Panc1 (cell line): ENCODE measurements around the gene LIMK2. TPM values are rescaled to one million over a fixed set of nuclear protein-coding genes. Genes with fewer than 3 reads are reported as not detected.

Experiments
- ATAC-seq: fragments of 200-7000 bp; cut with Tn5 transposase; 2 replicates; pipeline ENCODE4 v1.9.1; 2020; ENCODE audit warnings: mild to moderate bottlenecking, moderate library complexity
- BruUV-seq: library from RNA; stranded (reverse); fragments of 400-500 nt; replicated peaks from 2 replicates; lab custom pipeline; 2021; lab: Mats Ljungman, UMichigan
- CTCF ChIA-PET: fragments of 300-600 bp; sonication (Branson Sonifier 250); formaldehyde crosslinking; loops from one replicate; lab custom pipeline; 2022; ENCODE audit warnings: antibody characterized with exemption; lab: Charles Lee
- POLR2A ChIA-PET: fragments of 300-600 bp; sonication (Branson Sonifier 250); formaldehyde crosslinking; loops from one replicate; lab custom pipeline; 2022; ENCODE audit warnings: antibody characterized with exemption; lab: Charles Lee
- DNase-seq: peaks from one replicate; pipeline ENCODE4 v3.0.0-alpha.2; 2010; ENCODE audit warnings: low read depth, low spot score
- H3K27ac ChIP-seq: 2 replicates; pipeline ENCODE4 v1.5.1; 2011; ENCODE audit warnings: mild to moderate bottlenecking, low read length, inconsistent platforms
- H3K27me3 ChIP-seq: fragments of 200-500 bp; sonication (Bioruptor generic); 2 replicates; pipeline ENCODE4 v1.6.0; 2014; ENCODE audit warnings: low read length, inconsistent platforms; ENCODE audit not compliant: control insufficient read depth, insufficient read depth
- H3K36me3 ChIP-seq: fragments of 200-500 bp; sonication (Bioruptor generic); 2 replicates; pipeline ENCODE4 v1.5.1; 2014; ENCODE audit warnings: inconsistent platforms, mild to moderate bottlenecking, low read length, moderate library complexity; ENCODE audit not compliant: control insufficient read depth, insufficient read depth
- H3K4me1 ChIP-seq: 2 replicates; pipeline ENCODE4 v1.5.1; 2011; ENCODE audit warnings: inconsistent platforms, mild to moderate bottlenecking, low read length, moderate library complexity; ENCODE audit not compliant: control insufficient read depth, insufficient read depth
- H3K4me3 ChIP-seq, 2 experiments: 2 replicates each; pipeline ENCODE4 v1.5.1; 2011 to 2012; ENCODE audit warnings: low read depth in 2 of 2, low read length in 2 of 2, mild to moderate bottlenecking in 2 of 2, inconsistent platforms in 1 of 2, moderate library complexity in 1 of 2
- H3K9me3 ChIP-seq: fragments of 200-500 bp; sonication (Bioruptor generic); 2 replicates; pipeline ENCODE4 v1.5.1; 2014; ENCODE audit warnings: low read depth, mild to moderate bottlenecking, inconsistent platforms, low read length, moderate library complexity; ENCODE audit not compliant: control insufficient read depth, insufficient read depth
- POLR2AphosphoS5 ChIP-seq: IDR thresholded peaks from 2 replicates; pipeline ENCODE4 v1.6.1; 2012; ENCODE audit warnings: mild to moderate bottlenecking, low read depth, low read length, moderate library complexity
- SIN3A ChIP-seq: IDR thresholded peaks from 2 replicates; pipeline ENCODE4 v1.6.1; 2012; ENCODE audit warnings: low read depth, mild to moderate bottlenecking, low read length, moderate library complexity, borderline replicate concordance; ENCODE audit not compliant: insufficient read depth
- TCF7L2 ChIP-seq: IDR thresholded peaks from 2 replicates; pipeline ENCODE4 v1.6.1; 2011; ENCODE audit warnings: mild to moderate bottlenecking, low read depth, low read length, inconsistent platforms
- in situ Hi-C: cut with HindIII; loops from 2 replicates; pipeline ENCODE4 v1.10.0; 2016; ENCODE audit warnings: low sequenced_read_pairs, low pct_unique_long_range_greater_than_20kb
- intact Hi-C: fragments of 100-400 bp; cut with micrococcal nuclease; formaldehyde crosslinking; loops from one replicate; pipeline ENCODE4 v1.10.0; 2022; ENCODE audit not compliant: unreplicated experiment
- total RNA-seq: library from RNA; stranded (reverse); gene quantifications from one replicate; pipeline ENCODE4 v1.2.1, GENCODE V29; 2021; ENCODE audit not compliant: unreplicated experiment
- TF ChIP-seq, protein P1 (sequence below): fragments of 450-650 bp; IDR thresholded peaks from 2 replicates; pipeline ENCODE4 v1.5.1; 2017; ENCODE audit warnings: mild to moderate bottlenecking
- TF ChIP-seq, protein P2 (sequence below), 2 experiments: IDR thresholded peaks; 2 replicates each; pipeline ENCODE4 v1.6.1; 2011 to 2012; ENCODE audit warnings: low read depth in 2 of 2, control low read depth in 1 of 2, low read length in 1 of 2, mild to moderate bottlenecking in 1 of 2, moderate library complexity in 1 of 2; ENCODE audit not compliant: insufficient read depth in 1 of 2

LIMK2 gene
- total RNA-seq, 1 experiment from 2014 or later = 12.6 TPM

DNA sequence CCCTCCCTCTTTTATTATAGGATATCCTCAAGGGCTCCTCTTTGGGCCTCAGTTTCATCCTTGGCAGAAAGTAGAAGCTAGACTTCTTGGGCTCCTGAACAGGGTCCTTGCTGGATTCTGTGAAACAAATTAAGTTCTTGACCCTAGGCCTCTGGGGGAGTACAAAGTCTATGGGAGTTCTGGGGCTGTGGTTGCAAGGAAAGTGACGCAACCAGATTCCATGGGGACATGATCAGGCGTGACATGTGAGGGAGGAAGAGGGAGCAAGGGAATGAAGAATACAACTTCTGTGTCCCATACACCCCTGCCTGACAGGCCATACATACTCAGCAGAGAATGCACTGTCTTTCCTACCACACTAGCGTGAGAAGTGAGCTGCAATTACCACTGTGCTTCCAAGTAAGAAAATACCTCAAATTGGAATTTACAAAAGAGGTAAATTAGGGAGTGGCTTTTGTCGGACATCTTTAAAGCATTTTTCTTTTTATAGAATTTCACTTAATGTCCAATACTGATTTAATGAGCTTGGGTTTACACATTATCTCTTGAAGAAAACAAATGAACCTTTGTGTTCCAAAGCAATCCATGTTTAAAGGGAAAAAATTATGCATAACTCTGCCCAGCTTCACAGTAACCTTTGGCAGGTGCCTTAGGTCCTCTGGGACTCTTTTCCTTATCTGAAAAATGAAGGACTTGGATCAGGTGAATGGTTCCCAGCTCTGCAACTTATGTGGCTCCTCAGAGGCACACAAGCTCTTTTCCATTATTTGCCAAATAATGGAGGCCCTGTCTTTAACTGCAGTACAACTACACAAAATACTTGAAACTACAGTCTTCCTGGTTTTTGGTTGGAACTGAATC lies 38.9 kb downstream of the LIMK2 start:
- ATAC-seq = no peak
- in situ Hi-C loops (no loop called here), intact Hi-C loops (no loop called here)
- ChIA-PET POLR2A (no interaction called here), CTCF (interaction anchor here (0.7 kb wide), 1 partner anchor 22 kb away, joined by 3 read pairs; no protein-coding TSS in a partner anchor)
- Histone ChIP-seq H3K4me3 (no peak overlapping the region), H3K36me3 (no peaks in the 10 kb centered on the region), H3K4me1 (no peaks in the 10 kb centered on the region), H3K9me3 (no peaks in the 10 kb centered on the region), H3K27me3 (no peaks in the 10 kb centered on the region), H3K27ac (no peak overlapping the region)
- TF ChIP-seq, protein P1, sequence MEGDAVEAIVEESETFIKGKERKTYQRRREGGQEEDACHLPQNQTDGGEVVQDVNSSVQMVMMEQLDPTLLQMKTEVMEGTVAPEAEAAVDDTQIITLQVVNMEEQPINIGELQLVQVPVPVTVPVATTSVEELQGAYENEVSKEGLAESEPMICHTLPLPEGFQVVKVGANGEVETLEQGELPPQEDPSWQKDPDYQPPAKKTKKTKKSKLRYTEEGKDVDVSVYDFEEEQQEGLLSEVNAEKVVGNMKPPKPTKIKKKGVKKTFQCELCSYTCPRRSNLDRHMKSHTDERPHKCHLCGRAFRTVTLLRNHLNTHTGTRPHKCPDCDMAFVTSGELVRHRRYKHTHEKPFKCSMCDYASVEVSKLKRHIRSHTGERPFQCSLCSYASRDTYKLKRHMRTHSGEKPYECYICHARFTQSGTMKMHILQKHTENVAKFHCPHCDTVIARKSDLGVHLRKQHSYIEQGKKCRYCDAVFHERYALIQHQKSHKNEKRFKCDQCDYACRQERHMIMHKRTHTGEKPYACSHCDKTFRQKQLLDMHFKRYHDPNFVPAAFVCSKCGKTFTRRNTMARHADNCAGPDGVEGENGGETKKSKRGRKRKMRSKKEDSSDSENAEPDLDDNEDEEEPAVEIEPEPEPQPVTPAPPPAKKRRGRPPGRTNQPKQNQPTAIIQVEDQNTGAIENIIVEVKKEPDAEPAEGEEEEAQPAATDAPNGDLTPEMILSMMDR = no peak
- no peak for TF ChIP-seq TCF7L2
- TF ChIP-seq, protein P2, sequence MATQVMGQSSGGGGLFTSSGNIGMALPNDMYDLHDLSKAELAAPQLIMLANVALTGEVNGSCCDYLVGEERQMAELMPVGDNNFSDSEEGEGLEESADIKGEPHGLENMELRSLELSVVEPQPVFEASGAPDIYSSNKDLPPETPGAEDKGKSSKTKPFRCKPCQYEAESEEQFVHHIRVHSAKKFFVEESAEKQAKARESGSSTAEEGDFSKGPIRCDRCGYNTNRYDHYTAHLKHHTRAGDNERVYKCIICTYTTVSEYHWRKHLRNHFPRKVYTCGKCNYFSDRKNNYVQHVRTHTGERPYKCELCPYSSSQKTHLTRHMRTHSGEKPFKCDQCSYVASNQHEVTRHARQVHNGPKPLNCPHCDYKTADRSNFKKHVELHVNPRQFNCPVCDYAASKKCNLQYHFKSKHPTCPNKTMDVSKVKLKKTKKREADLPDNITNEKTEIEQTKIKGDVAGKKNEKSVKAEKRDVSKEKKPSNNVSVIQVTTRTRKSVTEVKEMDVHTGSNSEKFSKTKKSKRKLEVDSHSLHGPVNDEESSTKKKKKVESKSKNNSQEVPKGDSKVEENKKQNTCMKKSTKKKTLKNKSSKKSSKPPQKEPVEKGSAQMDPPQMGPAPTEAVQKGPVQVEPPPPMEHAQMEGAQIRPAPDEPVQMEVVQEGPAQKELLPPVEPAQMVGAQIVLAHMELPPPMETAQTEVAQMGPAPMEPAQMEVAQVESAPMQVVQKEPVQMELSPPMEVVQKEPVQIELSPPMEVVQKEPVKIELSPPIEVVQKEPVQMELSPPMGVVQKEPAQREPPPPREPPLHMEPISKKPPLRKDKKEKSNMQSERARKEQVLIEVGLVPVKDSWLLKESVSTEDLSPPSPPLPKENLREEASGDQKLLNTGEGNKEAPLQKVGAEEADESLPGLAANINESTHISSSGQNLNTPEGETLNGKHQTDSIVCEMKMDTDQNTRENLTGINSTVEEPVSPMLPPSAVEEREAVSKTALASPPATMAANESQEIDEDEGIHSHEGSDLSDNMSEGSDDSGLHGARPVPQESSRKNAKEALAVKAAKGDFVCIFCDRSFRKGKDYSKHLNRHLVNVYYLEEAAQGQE (IDR thresholded peaks at IDR 0.05; ENCODE audit: insufficient read depth in 1 of 2, low read depth in 2 of 2, low read length in 1 of 2) = no peak
- no peak for TF ChIP-seq POLR2AphosphoS5
- TF ChIP-seq SIN3A = no peak
- no TSS peak for BruUV-seq
- no peak for DNase-seq

GRCh38 chr22:31253949-31254348 lies 41.9 kb downstream of the LIMK2 start:
- no peak overlapping the region for H3K4me3 ChIP-seq
- ATAC-seq = no peak

More at GRCh38 chr22:31253949-31254348, 41.9 kb downstream of the LIMK2 start:
- ChIA-PET POLR2A (interaction anchor here (1.1 kb wide), 1 partner anchor 11 kb away, joined by 3 read pairs; no protein-coding TSS in a partner anchor), CTCF (no interaction called here)
- no peaks in the 10 kb centered on the region for H3K9me3 ChIP-seq
- intact Hi-C loops = no loop called here
- DNase-seq = no peak
- in situ Hi-C loops = no loop called here
- no TSS peak for BruUV-seq
- TF ChIP-seq, protein P2 (IDR thresholded peaks at IDR 0.05; ENCODE audit: insufficient read depth in 1 of 2, low read depth in 2 of 2, low read length in 1 of 2) = no peak
- TF ChIP-seq SIN3A (no peak), POLR2AphosphoS5 (no peak)
- TF ChIP-seq, protein P1 = no peak
- no peaks in the 10 kb centered on the region for H3K27me3 ChIP-seq
- no peak overlapping the region for H3K27ac ChIP-seq
- H3K36me3 ChIP-seq = no peaks in the 10 kb centered on the region
- no peaks in the 10 kb centered on the region for H3K4me1 ChIP-seq
